Lung microvascular endothelial cell (primary cell): ENCODE data around the gene CDC26. TPM values are rescaled to one million over a fixed set of nuclear protein-coding genes. Genes with fewer than 3 reads are reported as not detected.
"Not testable (repeated sequence)": the region's sequence is repeated elsewhere in the genome, so short reads cannot be mapped to it uniquely, and the experiment has no call there.

Experiments
- DNase-seq, 2 donors: peaks; one replicate each; pipeline versions ENCODE4 v3.0.0 to v3.0.0-alpha.2; 2010; ENCODE audit warnings: low read depth in 2 of 2
- total RNA-seq: library from RNA; depleted of rRNA; stranded (reverse); fragments of >200 nt; gene quantifications from 2 replicates; pipeline ENCODE4 v1.2.1, GENCODE V29; 2014

CDC26 gene
- total RNA-seq, 1 donor from 2014 or later, result 33.7 TPM

GRCh38 chr9:113238859-113239232, 36.5 kb downstream of the CDC26 start:
- DNase-seq, result peak in 1 of 2 donors; percentile 31

- DNase-seq, result no peak
Measured at GRCh38 chr9:113238202-113238858, 37.0 kb downstream of the CDC26 start.

- no peak for DNase-seq
Measured at GRCh38 chr9:113237026-113237425, 38.3 kb downstream of the CDC26 start.

- not testable (repeated sequence) for DNase-seq
Measured at GRCh38 chr9:113235701-113236255, 39.6 kb downstream of the CDC26 start.

GRCh38 chr9:113231701-113232100, 43.7 kb downstream of the CDC26 start:
- no peak for DNase-seq

GRCh38 chr9:113228130-113228665, 47.2 kb downstream of the CDC26 start:
- no peak for DNase-seq

- no peak for DNase-seq
Measured at GRCh38 chr9:113227436-113227835, 47.9 kb downstream of the CDC26 start.

- DNase-seq, result no peak
Measured at GRCh38 chr9:113223963-113224362, 51.4 kb downstream of the CDC26 start.

- DNase-seq, result peak in 1 of 2 donors; percentile 7
Measured at GRCh38 chr9:113222482-113222841, 52.9 kb downstream of the CDC26 start.

GRCh38 chr9:113221800-113222481, 53.4 kb downstream of the CDC26 start:
- DNase-seq, result no peak

GRCh38 chr9:113221003-113221799, 54.2 kb downstream of the CDC26 start, which contains the start of the genes FKBP15 and SLC31A1:
Gene FKBP15 (minus strand): TSS chr9:113221277. CDS start chr9:113221243, 34 bp downstream.
Gene SLC31A1 (plus strand): TSS chr9:113221544. CDS start chr9:113256149, 34,605 bp downstream.
- DNase-seq, result peak; percentile 99

GRCh38 chr9:113220467-113221002, 54.8 kb downstream of the CDC26 start:
- peak; percentile 6 to 7 for DNase-seq

GRCh38 chr9:113219969-113220368, 55.4 kb downstream of the CDC26 start:
- peak in 1 of 2 donors; percentile 24 for DNase-seq

- no peak for DNase-seq
Measured at GRCh38 chr9:113219186-113219936, 56.0 kb downstream of the CDC26 start.

Other genes starting within 250 kb of the CDC26 start
- gene ZFP37, start 218.8 kb downstream of the CDC26 start, total RNA-seq, result 0.87 and 0.99 TPM in 2 replicates
- gene SLC31A2, start 124.6 kb downstream of the CDC26 start, total RNA-seq, result 4.4 and 6.5 TPM in 2 replicates
- 8.3 and 14.7 TPM in 2 replicates for gene FKBP15, start 54.3 kb downstream of the CDC26 start, total RNA-seq
- 12.4 and 13.7 TPM in 2 replicates for gene SLC31A1, start 54.0 kb downstream of the CDC26 start, total RNA-seq
- 16.3 and 18.3 TPM in 2 replicates for gene PRPF4, start 86 bp upstream of the CDC26 start, total RNA-seq
- not detected in 2 replicates for gene RNF183, start 27.8 kb upstream of the CDC26 start, total RNA-seq
- 0.20 and 0.22 TPM in 2 replicates for gene WDR31, start 64.7 kb upstream of the CDC26 start, total RNA-seq
- gene BSPRY, start 74.0 kb upstream of the CDC26 start, total RNA-seq, result not detected in 2 replicates
- 4.4 and 8.9 TPM in 2 replicates for gene HDHD3, start 101.4 kb upstream of the CDC26 start, total RNA-seq
- 10.9 and 14.1 TPM in 2 replicates for gene ALAD, start 125.7 kb upstream of the CDC26 start, total RNA-seq
- gene POLE3, start 135.1 kb upstream of the CDC26 start, total RNA-seq, result 33.9 and 34.0 TPM in 2 replicates
- 0.20 and 0.65 TPM in 2 replicates for gene C9orf43, start 135.2 kb upstream of the CDC26 start, total RNA-seq
- gene RGS3, start 188.2 kb upstream of the CDC26 start, total RNA-seq, result 126 and 198 TPM in 2 replicates